HG03045 (cell line): Measurements from ENCODE around the gene ZNF804B.
"Not testable (repeated sequence)": the region's sequence is repeated elsewhere in the genome, so short reads cannot be mapped to it uniquely, and the experiment has no call there.

Experiments used
- ATAC-seq: cut with Tn5 transposase; IDR thresholded peaks from one replicate; pipeline ENCODE4 v1.9.1; 2021; ENCODE audit warnings: mild to moderate bottlenecking, moderate library complexity; ENCODE audit not compliant: unreplicated experiment

Gene ZNF804B

GRCh38 chr7:89073776-89074175, 314.3 kb downstream of the ZNF804B start:
- ATAC-seq, result no peak

DNA sequence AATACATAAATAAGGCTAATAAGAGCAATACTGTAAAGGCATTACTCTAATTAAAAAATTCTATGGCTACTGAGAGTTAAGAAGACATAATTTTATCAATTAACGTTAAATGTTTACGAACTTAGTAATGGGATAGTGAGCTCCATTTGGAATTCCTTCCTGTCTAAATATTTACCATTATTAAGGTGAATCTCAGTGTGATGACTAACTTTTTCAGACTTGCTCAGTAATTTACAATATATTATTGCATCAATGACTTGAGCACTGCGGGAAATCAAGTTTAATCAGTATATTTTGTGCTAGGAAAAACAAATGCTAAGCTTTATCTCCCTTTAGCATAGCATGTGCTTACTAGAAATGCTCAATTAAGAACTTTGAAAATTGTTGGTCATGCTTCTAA, 318.5 kb downstream of the ZNF804B start:
- ATAC-seq, result no peak

DNA sequence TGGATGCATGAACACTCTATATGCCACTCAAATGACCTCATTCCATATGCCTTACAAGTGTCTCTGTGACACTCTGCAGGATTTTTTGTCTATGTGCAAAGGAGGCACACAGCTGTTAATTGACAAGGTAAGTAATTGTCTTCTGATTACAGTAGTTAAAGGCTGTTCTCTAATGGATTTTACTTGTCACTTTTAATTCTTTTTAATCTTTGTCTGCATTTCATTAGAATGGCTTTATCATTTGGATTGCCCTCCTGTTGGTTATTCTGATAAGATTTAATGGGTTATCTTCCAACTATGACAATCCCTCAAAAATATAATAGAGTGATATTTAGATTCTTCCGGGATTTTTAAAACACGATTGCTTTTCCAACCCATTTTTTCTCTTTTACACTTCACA, 326.1 kb downstream of the ZNF804B start:
- ATAC-seq, result no peak

- no peak for ATAC-seq
These were observed 332.1 kb downstream of the ZNF804B start for GRCh38 chr7:89091550-89091949.

DNA sequence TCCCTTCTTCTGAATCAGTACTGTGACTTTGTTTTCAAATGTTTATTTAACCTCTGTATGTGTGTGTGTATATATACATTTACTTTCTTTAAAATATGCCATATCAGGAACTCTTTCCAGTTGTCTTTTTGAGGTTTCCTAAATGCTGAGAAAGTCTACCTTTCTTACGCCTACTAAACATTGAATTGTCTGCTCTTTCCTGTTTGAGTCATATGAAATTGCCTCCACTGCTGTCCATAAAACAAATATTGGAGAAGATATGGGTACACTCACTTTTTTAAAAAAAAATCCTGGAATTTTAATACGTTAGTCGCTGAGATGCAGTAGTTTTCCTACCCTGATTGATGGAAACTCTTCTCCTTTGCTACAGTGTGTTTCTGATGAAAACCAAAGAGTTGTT, 334.8 kb downstream of the ZNF804B start:
- no peak for ATAC-seq

- ATAC-seq, result no peak
These were observed 344.1 kb downstream of the ZNF804B start for GRCh38 chr7:89103564-89103963.

GRCh38 chr7:89104748-89105685, 345.5 kb downstream of the ZNF804B start:
- ATAC-seq, result no peak

GRCh38 chr7:89123871-89124270, 364.4 kb downstream of the ZNF804B start:
- ATAC-seq, result no peak

GRCh38 chr7:89129600-89130375, 370.3 kb downstream of the ZNF804B start:
- no peak for ATAC-seq

- ATAC-seq, result no peak
These were observed 373.9 kb downstream of the ZNF804B start for GRCh38 chr7:89133357-89133756.

GRCh38 chr7:89133819-89134218, 374.3 kb downstream of the ZNF804B start:
- ATAC-seq, result no peak

DNA sequence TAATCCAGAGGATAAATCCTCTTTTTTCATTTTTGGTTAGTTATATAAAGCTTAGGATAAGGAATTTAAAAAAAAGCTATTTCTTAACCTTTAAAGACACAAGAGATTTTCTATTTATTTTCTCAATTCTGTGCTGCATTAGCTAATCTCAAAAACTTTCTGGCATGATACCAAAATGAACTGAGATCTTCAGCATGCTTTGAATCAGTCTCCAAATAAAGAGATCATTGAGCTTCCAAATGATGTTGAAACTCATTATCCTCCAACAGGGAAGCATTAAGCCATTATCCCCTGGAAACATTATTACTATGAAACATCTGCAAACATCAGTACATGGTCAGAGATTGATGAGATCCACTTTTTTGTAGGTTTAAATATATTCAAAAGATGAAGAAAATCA, 386.3 kb downstream of the ZNF804B start:
- no peak for ATAC-seq

GRCh38 chr7:89160107-89160506, 400.6 kb downstream of the ZNF804B start:
- no peak for ATAC-seq

GRCh38 chr7:89165421-89165820, 405.9 kb downstream of the ZNF804B start:
- ATAC-seq, result no peak

GRCh38 chr7:89170628-89171027, 411.1 kb downstream of the ZNF804B start:
- ATAC-seq, result no peak

- no peak for ATAC-seq
These were observed 422.6 kb downstream of the ZNF804B start for GRCh38 chr7:89182116-89182515.

GRCh38 chr7:89183712-89184111, 424.2 kb downstream of the ZNF804B start:
- ATAC-seq, result no peak

GRCh38 chr7:89200758-89201157, 441.3 kb downstream of the ZNF804B start:
- ATAC-seq, result no peak

DNA sequence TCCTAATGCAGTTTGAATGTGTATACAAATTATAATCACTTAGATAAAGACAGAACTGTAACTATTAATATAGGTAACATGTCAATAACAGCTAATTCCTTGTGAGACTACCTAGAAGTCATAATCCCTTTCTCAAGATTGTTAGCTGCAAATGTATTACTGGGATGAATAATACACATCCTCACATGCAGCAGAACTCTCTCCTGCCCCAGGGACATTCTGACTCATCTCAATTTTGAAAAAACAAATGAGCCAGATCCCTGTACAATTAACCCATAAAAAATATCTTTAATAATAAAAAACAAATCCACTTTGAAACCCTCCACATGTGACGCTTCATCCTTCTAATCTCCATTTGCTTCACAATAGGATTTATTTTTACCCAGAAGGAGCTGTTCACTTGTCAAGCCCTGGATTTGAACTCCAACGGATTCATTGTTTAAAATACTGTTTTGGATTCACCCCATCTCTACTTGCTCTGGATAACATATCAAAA, 464.4 kb downstream of the ZNF804B start:
- ATAC-seq, result no peak

DNA sequence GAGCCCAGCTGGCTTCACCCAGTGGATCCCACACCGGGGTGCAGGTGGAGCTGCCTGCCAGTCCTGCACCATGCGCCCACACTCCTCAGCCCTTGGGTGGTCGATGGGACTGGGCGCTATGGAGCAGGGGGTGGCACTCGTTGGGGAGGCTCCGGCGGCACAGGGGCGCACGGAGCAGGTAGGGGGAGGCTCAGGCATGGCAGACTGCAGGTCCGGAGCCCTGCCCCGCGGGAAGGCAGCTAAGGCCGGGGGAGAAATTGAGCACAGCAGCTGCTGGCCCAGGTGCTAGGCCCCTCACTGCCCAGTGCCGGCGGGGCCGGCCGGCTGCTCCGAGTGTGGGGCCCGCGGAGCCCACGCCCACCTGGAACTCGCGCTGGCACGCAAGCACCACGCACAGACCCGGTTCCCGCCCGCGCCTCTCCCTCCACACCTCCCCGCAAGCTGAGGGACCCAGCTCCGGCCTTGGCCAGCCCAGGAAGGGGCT, 469.2 kb downstream of the ZNF804B start:
- not testable (repeated sequence) for ATAC-seq

DNA sequence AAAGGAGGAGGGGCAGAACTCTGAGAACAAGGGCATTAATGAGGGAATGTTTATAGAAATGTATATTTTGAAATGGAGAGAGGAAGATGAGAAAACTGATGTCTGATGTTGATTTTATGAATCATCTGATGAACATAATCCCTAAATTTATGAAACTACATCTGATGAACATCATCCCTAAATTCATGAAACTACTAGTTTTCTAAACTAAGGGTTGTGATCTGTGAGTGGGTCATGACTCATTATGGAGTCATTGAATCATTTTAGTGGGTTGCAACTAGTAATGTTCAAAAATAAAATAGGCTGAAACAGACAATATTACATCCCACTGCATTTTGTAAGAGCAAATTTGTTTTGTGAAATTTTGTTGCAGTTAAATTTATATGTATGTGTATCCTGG, 478.7 kb downstream of the ZNF804B start:
- ATAC-seq, result no peak

DNA sequence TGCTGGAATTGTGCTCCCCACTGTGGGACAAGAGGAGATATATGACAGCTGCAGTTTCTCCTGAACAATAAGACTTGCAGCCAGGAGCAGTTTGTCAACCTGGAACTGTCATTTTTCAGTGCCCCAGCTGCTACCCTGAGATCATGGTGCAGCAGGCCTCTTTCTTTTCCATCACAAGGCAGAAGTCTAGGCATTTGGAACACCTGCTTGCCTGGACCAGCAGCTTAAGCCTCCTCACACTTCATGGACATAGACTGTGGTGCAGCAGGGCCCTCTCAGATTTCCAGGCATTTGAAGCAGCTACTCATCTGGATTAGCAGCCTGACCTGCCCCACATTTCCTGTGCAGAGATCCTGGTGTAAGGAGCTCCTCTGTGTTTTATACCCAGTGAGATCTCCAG, 486.7 kb downstream of the ZNF804B start:
- ATAC-seq, result no peak
